Nephron (organoid): ENCODE results near the gene ADCY2.

ENCODE experiments used
- H3K27ac Mint-ChIP-seq, 3 experiments: 2 replicates each; pipeline ENCODE4 v1.8.0; 2020; ENCODE audit warnings: mixed read lengths in 3 of 3, mild to moderate bottlenecking in 2 of 3, moderate library complexity in 1 of 3
- H3K27me3 Mint-ChIP-seq: 2 replicates; pipeline ENCODE4 v1.8.0; 2021; ENCODE audit warnings: low read depth, mild to moderate bottlenecking, moderate library complexity, mixed read lengths
- H3K36me3 Mint-ChIP-seq: 2 replicates; pipeline ENCODE4 v1.8.0; 2020; ENCODE audit warnings: low read depth, mixed read lengths
- H3K4me1 Mint-ChIP-seq: 2 replicates; pipeline ENCODE4 v1.8.0; 2020; ENCODE audit warnings: mixed read lengths
- H3K4me3 Mint-ChIP-seq, 3 experiments: 2 replicates each; pipeline ENCODE4 v1.8.0; 2020; ENCODE audit warnings: mild to moderate bottlenecking in 3 of 3, mixed read lengths in 3 of 3, moderate library complexity in 2 of 3
- H3K9me3 Mint-ChIP-seq: 2 replicates; pipeline ENCODE4 v1.8.0; 2020; ENCODE audit warnings: mixed read lengths
- CTCF ChIP-seq, 3 experiments: fragments of 200-600 bp; sonication (generic); IDR thresholded peaks; one replicate each; pipeline ENCODE4 v1.5.0; 2021; ENCODE audit warnings: antibody characterized with exemption in 3 of 3; ENCODE audit not compliant: unreplicated experiment in 3 of 3

ADCY2 gene

DNA sequence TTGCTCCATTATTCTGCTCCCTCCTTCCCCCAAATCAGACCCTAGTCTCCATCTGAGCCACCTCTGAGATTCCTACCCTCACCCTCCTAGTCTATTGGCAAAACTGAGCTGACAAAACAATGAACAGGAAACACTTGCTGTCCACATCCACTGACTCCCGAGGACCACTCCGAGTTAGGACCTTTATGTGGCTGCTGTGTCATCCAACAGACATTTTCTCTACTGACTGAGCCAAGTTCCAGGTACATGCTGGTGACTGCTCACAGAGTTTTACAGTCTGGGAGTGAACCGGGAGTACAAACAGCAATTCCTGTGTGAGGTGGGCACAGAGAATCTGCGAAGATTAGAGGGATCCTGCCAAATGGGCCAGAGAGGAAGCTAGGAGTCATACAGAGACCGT, 415.8 kb downstream of the ADCY2 start:
- no peak overlapping the region for H3K4me3 Mint-ChIP-seq

GRCh38 chr5:7813007-7813406, 417.1 kb downstream of the ADCY2 start:
- no peaks in the 10 kb centered on the region for H3K27me3 Mint-ChIP-seq

More for the DNA sequence above, 415.8 kb downstream of the ADCY2 start:
- Mint-ChIP-seq H3K36me3 (peaks cover 4% of the 10 kb centered on the region), H3K27me3 (peaks cover 4% of the 10 kb centered on the region), H3K27ac (no peak overlapping the region), H3K4me1 (peaks cover 5% of the 10 kb centered on the region), H3K9me3 (no peaks in the 10 kb centered on the region)
- TF ChIP-seq CTCF (IDR thresholded peaks at IDR 0.05; ENCODE audit: unreplicated experiment in 3 of 3), result no peak

DNA sequence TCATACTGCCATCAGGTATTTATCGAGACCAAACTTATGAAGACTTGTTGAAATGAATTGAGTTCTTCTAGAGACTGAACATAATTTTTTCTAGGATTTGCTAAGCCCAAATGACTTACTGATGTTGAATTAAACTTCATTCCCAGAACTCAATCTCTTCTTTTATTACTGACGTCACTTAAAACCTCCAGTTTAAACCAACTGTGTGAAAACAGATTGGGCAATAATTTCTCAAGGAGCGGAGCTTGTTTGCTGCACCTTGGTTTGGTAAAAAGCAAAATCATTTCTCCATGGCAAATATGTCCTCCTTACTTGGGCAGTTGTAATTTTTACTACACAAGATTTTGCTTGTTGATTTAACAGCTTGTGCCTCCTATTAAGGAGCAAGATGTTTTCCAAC, 417.6 kb downstream of the ADCY2 start:
- Mint-ChIP-seq H3K4me1 (peaks cover 5% of the 10 kb centered on the region), H3K4me3 (no peak overlapping the region), H3K36me3 (no peaks in the 10 kb centered on the region), H3K27me3 (no peaks in the 10 kb centered on the region), H3K9me3 (no peaks in the 10 kb centered on the region), H3K27ac (peak overlapping the region in 2 of 3 experiments; percentile 8 to 21)
- TF ChIP-seq CTCF (IDR thresholded peaks at IDR 0.05; ENCODE audit: unreplicated experiment in 3 of 3), result no peak

More at GRCh38 chr5:7813007-7813406, 417.1 kb downstream of the ADCY2 start:
- Mint-ChIP-seq H3K36me3 (no peaks in the 10 kb centered on the region), H3K27ac (no peak overlapping the region), H3K4me3 (no peak overlapping the region), H3K9me3 (no peaks in the 10 kb centered on the region), H3K4me1 (peaks cover 5% of the 10 kb centered on the region)
- no peak for TF ChIP-seq CTCF (IDR thresholded peaks at IDR 0.05; ENCODE audit: unreplicated experiment in 3 of 3)

DNA sequence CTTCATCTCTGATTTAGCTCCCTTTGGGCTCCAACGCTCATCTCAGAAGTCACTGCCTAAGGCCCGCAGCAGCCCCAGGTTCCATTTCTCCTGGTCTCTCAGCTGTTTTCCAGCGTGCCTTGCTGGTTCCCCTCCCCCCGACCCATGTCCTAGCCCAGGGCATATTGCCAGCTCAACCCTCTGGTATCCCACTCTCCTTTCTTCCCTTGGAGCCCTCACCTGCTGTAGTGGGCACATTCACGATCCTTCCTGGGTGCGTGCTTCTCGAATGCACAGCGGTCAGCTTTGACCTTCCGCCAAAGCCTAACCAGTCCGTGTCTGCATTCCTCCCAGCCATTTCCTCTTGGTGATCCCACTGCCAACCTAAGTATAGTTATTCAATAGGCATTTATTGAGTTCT, 418.9 kb downstream of the ADCY2 start:
- H3K4me1 Mint-ChIP-seq, result peaks cover 10% of the 10 kb centered on the region
- H3K36me3 Mint-ChIP-seq, result no peaks in the 10 kb centered on the region
- H3K27me3 Mint-ChIP-seq, result peaks cover 7% of the 10 kb centered on the region

GRCh38 chr5:7815892-7816534, 420.1 kb downstream of the ADCY2 start:
- peaks cover 10% of the 10 kb centered on the region for H3K4me1 Mint-ChIP-seq

More for the DNA sequence above, 418.9 kb downstream of the ADCY2 start:
- Mint-ChIP-seq H3K27ac (peak overlapping the region in 1 of 3 experiments; percentile 59), H3K9me3 (no peaks in the 10 kb centered on the region), H3K4me3 (no peak overlapping the region)
- no peak for TF ChIP-seq CTCF (IDR thresholded peaks at IDR 0.05; ENCODE audit: unreplicated experiment in 3 of 3)

More at GRCh38 chr5:7815892-7816534, 420.1 kb downstream of the ADCY2 start:
- H3K9me3 Mint-ChIP-seq, result no peaks in the 10 kb centered on the region
- no peak overlapping the region for H3K4me3 Mint-ChIP-seq
- peaks cover 7% of the 10 kb centered on the region for H3K27me3 Mint-ChIP-seq
- H3K27ac Mint-ChIP-seq, result peak overlapping the region in 1 of 3 experiments; percentile 42
- no peaks in the 10 kb centered on the region for H3K36me3 Mint-ChIP-seq
- peak; percentile 69 to 88 (median 73) for TF ChIP-seq CTCF (IDR thresholded peaks at IDR 0.05; ENCODE audit: unreplicated experiment in 3 of 3)
